Fibroblast of skin of left biceps (primary cell): ENCODE data around the gene DHRS1.
"Not testable (repeated sequence)": the region's sequence is repeated elsewhere in the genome, so short reads cannot be mapped to it uniquely, and the experiment has no call there.

Experiments
- DNase-seq, 2 experiments: peaks; one replicate each; pipeline ENCODE4 v3.0.0-alpha.2; 2013; ENCODE audit warnings: low read depth in 2 of 2

The DHRS1 gene

GRCh38 chr14:24247422-24247821, 52.2 kb downstream of the DHRS1 start:
- DNase-seq, result no peak

DNA sequence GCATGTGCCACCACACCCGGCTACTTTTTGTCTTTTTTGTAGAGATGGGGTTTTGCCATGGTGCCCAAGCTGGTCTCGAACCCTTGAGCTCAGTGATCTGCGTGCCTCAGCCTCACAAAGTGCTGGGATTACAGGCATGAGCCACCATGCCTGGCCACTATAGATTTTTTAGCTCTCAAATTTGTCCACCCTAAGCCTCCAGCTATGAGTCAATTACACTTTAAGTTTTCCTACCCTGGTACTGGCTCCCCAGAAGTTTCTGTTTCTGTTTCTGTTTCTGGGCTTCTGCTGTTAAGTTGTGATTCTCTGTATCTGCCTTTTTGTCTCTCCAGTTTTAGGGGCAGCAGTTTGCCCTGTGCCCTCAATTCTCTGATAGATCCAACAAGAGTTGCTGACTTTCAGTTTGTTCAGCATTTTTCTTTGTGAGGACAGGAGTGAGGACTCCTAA, 52.8 kb downstream of the DHRS1 start:
- DNase-seq, result no peak

DNA sequence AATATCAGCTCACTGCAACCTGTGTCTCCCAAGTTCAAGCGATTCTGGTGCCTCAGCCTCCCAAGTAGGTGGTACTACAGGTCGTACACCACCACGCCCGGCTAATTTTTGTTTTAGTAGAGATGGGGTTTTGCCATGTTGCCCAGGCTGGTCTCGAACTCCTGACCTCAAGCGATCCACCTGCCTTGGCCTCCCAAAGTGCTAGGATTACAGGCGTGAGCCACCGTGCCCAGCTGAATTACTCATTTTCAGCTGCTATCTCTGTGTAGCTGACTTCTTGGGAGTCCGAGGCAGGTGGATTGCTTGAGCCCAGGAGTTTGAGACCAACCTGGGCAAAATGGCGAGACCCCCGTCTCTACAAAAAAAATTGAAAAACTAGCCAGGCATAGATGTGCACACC, 54.2 kb downstream of the DHRS1 start:
- not testable (repeated sequence) for DNase-seq

GRCh38 chr14:24243336-24243836, 56.2 kb downstream of the DHRS1 start:
- no peak for DNase-seq

GRCh38 chr14:24241829-24242443, 57.6 kb downstream of the DHRS1 start:
- peak; percentile 63 to 78 for DNase-seq
